ENCODE data around the gene ALPP.
"Not testable (repeated sequence)": the region's sequence is repeated elsewhere in the genome, so short reads cannot be mapped to it uniquely, and the experiment has no call there.

ALPP gene

GRCh38 chr2:232387451-232388171, 9.1 kb downstream of the ALPP start:
- no peak for DNase-seq (ENCODE audit: low read depth)
- TF ChIP-seq CTCF (IDR thresholded peaks at IDR 0.05; ENCODE audit: control insufficient read depth, insufficient read depth, low read depth, low read length, missing control alignments), result no peak
- no peak overlapping the region for H3K4me3 ChIP-seq (ENCODE audit: control insufficient read depth, low read depth, low read length)

- DNase-seq (ENCODE audit: low read depth), result no peak
- H3K4me3 ChIP-seq (ENCODE audit: control insufficient read depth, low read depth, low read length), result no peak overlapping the region
- no peak for TF ChIP-seq CTCF (IDR thresholded peaks at IDR 0.05; ENCODE audit: control insufficient read depth, insufficient read depth, low read depth, low read length, missing control alignments)
Measured at GRCh38 chr2:232388324-232388891, 9.9 kb downstream of the ALPP start.

- no peak overlapping the region for H3K4me3 ChIP-seq (ENCODE audit: control insufficient read depth, low read depth, low read length)
- no peak for TF ChIP-seq CTCF (IDR thresholded peaks at IDR 0.05; ENCODE audit: control insufficient read depth, insufficient read depth, low read depth, low read length, missing control alignments)
- DNase-seq (ENCODE audit: low read depth), result no peak
Measured at GRCh38 chr2:232389327-232389726, 10.8 kb downstream of the ALPP start.

- no peak for DNase-seq (ENCODE audit: low read depth)
- no peak overlapping the region for H3K4me3 ChIP-seq (ENCODE audit: control insufficient read depth, low read depth, low read length)
- no peak for TF ChIP-seq CTCF (IDR thresholded peaks at IDR 0.05; ENCODE audit: control insufficient read depth, insufficient read depth, low read depth, low read length, missing control alignments)
Measured at GRCh38 chr2:232390661-232391060, 12.1 kb downstream of the ALPP start.

- H3K4me3 ChIP-seq (ENCODE audit: control insufficient read depth, low read depth, low read length), result no peak overlapping the region
- DNase-seq (ENCODE audit: low read depth), result no peak
- no peak for TF ChIP-seq CTCF (IDR thresholded peaks at IDR 0.05; ENCODE audit: control insufficient read depth, insufficient read depth, low read depth, low read length, missing control alignments)
Measured at GRCh38 chr2:232393556-232393955, 15.0 kb downstream of the ALPP start.

- DNase-seq (ENCODE audit: low read depth); H3K4me3 ChIP-seq (ENCODE audit: control insufficient read depth, low read depth, low read length): not testable (repeated sequence)
Measured at GRCh38 chr2:232394431-232394830, 15.9 kb downstream of the ALPP start.

- H3K4me3 ChIP-seq (ENCODE audit: control insufficient read depth, low read depth, low read length), result no peak overlapping the region
- no peak for TF ChIP-seq CTCF (IDR thresholded peaks at IDR 0.05; ENCODE audit: control insufficient read depth, insufficient read depth, low read depth, low read length, missing control alignments)
- DNase-seq (ENCODE audit: low read depth), result no peak
Measured at GRCh38 chr2:232395586-232395985, 17.0 kb downstream of the ALPP start.

Measured in AG09309 (cell line).